Islet precursor cell (in vitro differentiated cells): ENCODE results near the gene TFPT.
"Not testable (repeated sequence)": the region's sequence is repeated elsewhere in the genome, so short reads cannot be mapped to it uniquely, and the experiment has no call there.

Experiments
- DNase-seq: peaks from one replicate; pipeline ENCODE4 v3.0.0-alpha.2; 2018

TFPT gene

DNA sequence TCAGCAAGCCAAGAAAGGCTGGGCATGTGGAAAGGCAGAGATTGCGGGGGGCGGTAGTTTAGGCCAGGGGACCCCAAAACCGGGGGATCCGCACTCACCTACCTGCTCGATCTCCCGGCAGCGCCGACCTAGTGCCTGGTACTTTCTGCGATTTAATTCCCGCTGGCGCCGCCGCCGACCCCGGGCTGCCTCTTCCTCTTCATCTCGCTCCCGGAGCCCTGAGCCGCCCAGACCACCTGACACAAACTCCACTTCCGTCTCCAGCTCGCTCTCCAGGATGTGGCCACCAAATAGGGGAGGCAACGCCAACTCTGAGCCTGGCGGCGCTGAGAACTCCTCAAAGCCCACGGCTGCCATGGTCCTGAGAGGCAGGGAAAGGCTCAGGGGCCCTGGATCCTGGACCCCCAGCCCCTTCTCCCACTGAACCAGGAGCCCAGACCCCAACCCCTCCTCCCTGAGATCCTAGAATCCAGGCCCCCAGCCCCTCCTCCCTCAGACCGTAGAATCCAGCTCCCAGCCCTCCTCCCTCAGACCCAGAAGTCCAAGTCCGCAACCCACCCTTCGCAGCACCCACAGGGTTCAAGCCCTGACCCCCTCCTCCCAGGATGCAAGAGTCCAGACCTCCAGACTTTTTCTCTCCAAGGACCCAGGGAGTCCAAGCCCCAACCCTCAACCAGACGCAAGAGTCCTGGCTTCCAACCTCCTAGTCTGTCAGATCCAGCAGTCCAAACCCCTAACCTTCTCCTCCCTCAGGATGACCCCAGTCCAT lies 933 bp downstream of the TFPT start:
- DNase-seq = peak; percentile 71

DNA sequence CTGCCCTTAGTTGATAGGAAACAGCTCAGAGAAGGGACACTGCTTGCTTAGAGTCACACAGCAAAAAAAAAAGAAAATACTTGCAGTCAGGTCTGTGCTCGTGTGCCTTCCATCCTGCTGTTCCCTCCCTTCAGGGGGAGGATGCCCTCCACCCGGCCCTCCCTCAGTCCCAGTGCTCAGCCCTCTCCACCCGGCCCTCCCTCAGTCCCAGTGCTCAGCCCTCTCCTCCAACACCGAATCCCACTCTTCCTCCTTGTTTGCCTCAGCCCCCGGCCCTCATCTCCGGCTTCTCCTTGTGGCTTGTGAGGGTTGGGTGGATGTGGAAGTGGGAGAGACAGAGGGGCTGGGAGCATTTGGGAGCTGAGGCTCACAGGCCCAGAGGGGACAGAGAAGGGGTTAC lies 5.8 kb downstream of the TFPT start:
- DNase-seq = peak; percentile 59

DNA sequence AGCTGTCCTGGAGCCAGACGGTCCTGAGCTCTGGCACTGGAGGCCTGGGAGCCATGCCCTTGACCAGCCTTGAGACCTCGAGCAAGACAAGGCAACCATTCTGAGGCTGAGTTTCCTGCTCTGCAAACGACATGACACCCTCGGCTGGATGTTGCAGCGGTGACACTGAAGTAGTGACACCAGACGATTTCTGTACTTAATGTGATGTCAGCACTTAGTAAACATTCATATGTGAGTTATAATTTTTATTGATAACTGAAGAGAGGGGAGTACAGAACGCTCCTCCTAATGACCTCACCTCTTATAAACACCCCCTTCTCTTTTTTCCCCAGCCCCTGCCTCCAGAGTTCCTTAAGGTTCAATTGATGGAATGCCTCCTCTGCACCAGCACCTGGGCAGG lies 7.0 kb downstream of the TFPT start:
- DNase-seq = no peak

DNA sequence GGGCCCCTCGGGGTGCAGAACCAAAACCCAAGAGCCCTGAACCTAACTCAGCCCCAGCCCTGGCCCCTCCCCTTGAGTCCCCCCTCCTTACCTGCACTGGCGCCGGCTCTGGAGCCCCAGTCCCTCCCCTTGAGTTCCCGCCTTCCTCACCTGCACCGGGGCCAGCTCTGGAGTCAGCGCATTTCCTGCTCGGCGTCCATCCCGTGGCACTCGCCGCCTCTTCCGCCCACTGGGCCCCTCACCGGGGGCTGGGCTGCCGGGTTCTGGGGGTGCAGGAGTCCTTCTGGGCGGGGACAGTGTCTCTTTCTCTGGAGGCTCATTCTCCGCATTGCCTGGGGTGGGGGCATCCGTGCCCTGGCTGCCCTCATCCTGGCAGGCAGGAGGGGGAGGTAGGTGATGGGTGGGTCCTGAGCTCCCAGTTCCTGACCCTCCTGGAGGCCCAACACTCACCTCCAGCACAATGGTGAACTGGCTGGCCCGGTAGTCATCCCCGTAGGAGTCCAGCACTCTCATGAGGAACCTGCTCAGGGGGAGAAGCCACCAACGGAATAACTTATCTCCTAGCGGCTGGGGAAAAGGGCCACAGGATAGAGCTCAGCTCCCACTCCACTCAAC lies 7.5 kb downstream of the TFPT start:
- peak; percentile 33 for DNase-seq

DNA sequence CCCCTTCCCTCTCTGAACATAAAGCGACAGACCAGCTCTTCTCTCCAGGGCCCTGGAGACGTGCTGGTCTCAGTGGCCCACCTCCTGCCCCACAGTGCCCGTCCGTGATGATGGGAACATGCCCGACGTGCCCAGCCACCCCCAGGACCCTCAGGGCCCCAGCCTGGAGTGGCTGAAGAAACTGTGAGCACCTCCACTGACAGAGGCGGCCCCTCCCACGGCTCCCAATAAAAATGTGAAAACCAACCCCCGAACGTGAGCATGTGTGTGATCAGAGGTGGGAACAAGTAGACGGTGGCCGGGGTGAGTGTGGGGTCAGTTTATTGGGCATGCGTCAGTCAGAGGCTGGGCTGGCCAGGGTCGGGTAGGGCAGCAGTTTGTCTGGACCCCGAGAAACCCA lies 8.7 kb downstream of the TFPT start:
- no peak for DNase-seq

DNA sequence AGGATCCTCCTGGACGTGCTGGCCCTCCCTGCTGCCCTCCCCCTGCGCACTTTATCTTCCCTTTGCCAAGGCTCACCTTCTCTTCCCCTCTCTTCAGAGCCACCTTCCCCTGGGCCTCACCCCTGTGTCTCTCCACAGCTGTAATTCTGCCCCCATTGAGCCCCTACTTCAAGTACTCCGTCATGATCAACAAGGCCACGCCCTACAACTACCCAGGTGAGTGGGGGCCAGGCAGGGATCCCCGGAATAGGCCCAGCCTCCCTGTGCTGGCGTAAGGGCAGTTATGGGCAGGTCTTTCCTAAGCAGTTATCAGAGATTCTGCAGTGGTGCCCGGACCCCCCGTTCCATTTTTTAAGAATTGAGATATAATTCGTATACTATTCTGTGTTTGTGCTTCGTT lies 9.7 kb downstream of the TFPT start:
- DNase-seq = no peak

DNA sequence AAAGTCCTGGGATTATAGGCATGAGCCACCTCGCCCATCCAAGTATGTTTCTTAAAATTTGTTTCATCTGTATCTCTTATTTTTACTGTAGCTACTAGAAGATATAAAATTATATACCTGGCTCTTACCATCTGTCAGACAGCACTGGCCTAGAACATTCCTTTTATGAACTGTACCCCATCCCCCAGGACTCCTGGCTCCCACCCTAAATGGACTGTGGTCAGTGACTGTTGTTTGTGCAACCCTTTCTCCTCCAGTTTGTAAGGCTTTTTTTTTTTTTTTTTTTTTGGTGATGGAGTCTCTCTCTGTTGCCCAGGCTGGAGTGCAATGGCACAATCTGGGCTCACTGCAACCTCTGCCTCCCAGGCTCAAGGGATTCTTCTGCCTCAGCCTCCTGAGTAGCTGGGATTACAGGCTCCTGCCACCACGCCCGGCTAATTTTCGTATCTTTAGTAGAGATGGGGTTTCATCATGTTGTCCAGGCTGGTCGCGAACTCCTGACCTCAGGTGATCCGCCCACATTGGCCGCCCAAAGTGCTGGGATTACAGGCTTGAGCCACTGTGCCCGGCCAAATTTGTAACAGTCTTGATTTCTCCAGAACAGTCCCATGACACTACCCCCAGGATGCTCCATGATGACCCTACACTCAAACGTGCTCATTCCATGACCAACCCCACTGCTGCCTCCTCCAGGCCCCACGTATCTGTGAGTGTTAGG lies 10.3 kb downstream of the TFPT start:
- DNase-seq = no peak

DNA sequence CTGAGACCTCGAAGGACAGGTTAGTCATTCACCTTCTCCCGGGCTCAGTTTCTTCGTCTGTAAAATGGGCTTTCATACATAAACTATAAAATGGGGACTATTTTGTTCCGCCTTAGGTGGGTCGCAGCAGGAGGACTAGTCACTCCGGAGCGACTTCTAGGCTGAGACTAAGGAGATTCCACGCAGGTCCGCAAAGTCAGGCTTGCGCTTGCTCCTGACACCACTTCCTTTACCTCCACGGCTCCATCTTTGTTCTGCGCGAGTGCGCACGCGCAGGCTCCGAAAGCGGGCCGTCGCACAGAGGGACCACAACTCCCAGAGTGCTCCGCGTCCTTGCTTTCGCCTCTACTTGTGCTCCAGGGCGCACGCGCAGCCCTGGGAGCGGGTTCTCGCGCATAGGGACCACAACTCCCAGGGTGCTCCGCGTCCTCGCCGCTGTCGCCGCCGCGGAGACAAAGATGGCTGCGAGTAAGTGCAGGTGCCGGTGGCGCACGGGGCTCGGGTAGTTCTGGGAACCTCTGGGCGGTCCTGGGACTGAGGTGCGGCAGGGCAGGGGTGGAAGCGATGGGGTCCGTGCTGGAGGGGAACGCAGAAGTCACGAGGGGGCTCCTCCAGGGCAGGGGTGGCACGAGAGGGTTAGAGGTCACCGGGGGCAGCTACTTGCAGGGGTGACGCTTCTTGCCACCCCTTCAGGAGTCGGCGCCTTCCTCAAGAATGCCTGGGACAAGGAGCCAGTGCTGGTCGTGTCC lies 12.9 kb downstream of the TFPT start, which contains the start of gene NDUFA3:
Gene NDUFA3 (plus strand): TSS at position 435 of the 749 bp plus-strand sequence. CDS start 24 bp downstream, at position 459.
- DNase-seq = peak; percentile 99

DNA sequence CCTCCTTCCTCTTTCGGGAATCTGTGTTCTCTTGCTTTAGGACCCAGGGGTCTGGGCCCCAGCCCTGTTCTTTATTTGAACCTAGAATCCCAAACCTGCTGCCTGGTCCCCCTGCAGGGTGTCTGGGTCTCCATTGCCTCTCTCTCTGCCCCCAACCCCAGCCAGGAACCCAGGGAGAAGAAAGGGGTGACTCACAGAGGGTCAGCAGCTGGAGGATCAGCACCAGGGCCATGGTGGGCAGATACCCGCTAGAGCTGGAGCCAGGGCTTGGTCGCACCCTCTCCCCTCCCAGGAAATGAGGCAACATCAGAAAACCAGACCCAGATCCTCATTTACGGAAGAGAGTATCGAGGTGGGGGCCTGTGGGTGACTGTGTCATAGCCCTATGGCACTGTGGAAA lies 14.9 kb downstream of the TFPT start, which contains the start of gene OSCAR:
Gene OSCAR (minus strand): TSS at position 243 of the 400 bp plus-strand sequence. CDS start 11 bp downstream, at position 232.
- DNase-seq = no peak

DNA sequence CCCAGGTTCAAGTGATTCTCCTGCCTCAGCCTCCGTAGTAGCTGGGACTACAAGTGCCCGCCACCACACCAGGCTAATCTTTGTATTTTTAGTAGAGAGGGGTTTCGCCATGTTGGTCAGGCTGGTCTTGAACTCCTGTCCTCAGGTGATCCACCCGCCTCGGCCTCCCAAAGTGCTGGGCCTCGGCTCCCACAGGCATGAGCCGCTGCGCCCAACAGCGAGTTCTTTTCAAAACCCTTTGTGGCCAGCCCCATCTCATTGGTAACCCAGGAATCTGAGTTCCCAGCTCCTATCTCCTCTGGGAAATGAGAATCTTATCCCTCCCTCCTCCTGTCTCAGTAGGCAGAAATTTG lies 15.6 kb downstream of the TFPT start:
- not testable (repeated sequence) for DNase-seq

DNA sequence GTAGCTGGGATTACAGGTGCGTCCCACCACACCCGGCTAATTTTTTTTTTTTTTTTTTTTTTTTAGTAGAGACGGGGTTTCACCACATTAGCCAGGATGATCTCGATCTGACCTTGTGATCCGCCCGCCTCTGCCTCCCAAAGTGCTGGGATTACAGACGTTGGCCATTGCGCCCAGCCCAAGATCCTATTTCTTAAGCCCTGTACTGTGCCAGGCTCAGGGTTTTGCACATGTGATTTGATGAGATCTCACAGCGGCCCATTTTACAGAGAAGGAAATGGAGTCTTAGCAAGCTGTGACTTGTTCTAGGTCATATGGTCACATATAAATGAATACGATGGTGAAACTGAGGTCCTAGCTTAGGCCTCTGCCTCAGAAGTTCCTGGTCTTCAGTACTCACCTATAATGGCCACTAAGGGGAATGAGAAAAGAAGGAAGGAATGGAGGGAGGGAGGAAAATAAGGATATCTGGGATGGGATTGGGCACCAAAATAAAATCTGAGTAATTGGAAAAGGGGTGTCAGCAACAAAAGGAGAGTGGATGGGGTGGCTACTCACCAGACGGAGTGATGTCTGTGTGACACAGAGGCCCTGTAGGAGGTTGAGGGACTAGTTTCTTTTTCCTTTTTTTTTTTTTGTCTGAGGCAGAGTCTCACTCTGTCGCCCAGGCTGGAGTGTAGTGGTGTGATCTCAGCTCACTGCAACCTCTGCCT lies 16.1 kb downstream of the TFPT start:
- no peak for DNase-seq

DNA sequence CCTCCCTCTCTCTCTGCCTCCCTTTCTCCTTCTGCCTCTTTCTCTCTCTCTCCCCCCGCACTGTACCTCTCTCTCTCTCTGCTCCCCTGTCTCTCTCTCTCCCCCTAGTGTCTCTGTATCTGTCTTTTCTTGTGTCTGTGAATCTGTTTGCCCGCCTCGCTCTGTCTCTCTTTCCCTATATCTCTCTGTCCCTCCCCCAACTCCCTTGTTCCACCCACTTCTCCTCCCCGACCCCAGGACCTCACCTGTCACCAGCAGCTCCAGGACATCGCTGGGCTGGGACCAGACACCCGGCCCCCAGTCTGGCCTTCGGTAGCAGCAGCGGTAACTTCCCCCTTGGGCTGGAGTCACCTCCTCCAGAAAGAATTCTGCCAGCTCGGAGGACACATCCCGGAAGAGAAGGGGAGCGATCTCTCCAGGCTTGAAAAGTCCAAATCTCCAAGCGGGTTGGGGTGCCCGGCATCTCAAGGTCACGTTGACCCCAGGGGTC lies 18.8 kb downstream of the TFPT start:
- no peak for DNase-seq

DNA sequence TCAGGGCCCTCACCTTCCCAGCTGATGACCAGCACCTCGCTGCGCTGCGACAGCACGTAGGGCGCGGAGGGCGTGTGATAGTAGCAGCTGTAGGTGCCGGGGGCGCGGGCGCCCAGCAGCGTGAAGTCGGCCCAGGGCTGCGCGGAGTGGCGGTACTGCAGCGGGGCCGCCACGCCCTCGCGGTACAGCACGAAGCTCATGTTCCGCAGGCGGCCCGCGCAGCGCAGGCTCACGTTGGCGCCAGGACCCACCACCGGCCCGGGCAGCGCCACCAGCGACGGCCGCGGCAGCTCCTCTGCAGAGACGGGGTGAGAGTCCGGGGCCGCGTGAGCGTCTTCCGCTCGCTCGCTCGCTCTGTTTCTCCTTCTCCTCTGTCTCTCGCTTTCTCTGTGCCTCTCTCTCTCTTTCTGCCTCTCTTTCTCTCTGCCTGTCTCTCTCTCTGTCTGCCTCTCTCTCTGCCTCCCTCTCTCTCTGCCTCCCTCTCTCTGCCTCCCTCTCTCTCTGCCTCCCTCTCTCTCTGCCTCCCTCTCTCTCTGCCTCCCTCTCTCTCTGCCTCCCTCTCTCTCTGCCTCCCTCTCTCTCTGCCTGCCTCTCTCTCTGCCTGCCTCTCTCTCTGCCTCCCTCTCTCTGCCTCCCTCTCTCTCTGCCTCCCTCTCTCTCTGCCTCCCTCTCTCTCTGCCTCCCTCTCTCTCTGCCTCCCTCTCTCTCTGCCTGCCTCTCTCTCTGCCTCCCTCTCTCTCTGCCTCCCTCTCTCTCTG lies 19.4 kb downstream of the TFPT start:
- DNase-seq = peak; percentile 84

DNA sequence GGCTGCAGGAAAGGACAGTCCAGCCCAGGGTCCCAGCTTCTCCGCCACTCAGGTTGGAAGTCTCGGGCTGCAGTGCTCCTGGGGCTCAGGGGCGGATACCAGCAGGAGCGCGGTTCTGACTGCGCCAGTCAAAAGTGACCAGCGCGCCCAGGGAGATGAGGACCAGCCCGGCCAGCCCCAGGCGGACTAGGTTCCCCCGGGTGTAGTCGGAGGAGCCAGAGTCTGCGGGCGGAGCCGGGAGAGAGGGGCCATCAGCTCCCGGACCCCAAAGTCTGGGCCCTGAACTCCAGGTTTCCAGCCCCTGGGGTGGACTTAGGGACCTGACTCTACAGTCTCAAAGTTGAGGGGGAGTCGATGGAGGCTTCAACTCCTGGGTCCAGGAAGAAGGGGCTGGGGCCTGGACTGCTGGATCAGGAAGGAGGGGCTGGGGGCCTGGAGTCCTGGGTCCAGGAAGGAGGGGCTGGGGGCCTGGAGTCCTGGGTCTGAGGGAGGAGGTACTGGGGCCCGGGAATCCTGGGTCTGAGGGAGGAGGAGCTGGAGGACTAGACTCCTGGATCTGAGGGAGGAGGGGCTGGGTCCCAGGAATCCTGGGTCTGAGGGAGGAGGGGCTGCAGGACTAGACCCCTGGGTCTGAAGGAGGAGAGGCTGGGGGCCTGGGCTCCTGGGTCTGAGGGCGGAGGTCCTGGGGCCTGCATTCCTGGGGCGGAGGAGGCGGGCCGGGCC lies 20.2 kb downstream of the TFPT start:
- DNase-seq = no peak

DNA sequence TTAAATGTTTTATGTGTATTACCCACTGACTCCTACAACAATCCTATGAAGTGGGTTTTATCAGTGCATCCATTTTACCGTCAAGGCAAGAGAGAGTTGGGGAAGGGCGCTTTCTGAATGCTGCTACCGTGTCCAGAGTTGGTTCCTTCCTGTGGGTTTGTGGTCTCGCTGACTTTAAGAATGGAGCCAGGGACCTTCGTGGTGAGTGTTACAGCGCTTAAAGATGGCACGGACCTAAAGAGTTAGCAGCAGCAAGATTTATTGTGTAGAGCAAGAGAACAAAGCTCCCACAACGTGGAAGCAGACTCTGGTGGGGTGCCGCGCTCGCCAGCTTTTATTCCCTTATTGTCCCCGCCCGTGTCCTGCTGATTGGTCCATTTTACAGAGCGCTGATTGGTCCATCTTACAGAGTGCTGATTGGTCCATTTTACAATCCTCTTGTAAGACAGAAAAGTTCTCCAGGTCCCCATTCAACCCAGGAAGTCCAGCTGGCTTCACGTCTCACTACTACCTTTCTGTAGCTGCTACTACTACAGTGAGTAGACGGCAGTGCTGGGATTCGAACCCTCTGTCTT lies 20.9 kb downstream of the TFPT start:
- DNase-seq = no peak

DNA sequence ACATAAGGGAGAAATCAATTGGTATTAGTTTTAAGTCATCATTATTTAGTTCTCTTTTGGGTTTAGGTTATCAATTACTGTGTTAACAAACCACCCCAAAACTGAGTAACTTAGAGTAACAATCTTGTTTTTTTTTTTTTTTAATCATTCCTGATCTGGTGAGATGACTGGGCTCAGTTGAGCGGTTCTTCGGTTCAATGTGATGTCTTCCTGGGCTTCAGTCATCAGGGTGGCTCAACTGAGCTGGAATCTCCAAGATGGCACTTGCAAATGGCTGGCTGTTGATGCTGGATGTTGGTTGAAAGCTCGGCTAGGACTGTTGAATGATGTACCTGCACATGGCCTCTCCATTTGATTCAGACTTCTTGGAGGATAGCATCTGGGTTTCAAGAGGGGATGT lies 31.0 kb downstream of the TFPT start:
- no peak for DNase-seq

DNA sequence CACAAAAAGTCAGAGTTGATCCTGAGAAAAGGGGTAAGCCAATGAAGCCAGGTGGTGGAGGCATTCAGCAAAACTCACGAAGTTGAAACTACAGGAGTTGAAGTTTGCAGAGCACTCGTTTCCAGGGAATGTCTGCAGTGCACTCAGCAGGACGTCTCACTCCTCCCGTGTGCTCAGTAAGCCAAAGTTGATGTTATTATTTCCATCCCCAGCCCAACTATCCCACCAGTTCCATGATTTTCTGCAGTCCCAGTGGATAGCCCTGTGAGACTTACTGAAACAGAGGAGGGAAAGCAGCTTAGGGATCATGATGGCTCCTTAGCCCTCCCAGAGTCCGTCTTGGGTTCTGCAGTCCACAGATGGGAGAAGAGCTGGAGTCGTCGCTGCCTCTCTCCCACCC lies 34.4 kb downstream of the TFPT start, which contains the start of gene TARM1:
Gene TARM1 (minus strand): TSS at position 334 of the 400 bp plus-strand sequence. CDS start 25 bp downstream, at position 309.
- no peak for DNase-seq

DNA sequence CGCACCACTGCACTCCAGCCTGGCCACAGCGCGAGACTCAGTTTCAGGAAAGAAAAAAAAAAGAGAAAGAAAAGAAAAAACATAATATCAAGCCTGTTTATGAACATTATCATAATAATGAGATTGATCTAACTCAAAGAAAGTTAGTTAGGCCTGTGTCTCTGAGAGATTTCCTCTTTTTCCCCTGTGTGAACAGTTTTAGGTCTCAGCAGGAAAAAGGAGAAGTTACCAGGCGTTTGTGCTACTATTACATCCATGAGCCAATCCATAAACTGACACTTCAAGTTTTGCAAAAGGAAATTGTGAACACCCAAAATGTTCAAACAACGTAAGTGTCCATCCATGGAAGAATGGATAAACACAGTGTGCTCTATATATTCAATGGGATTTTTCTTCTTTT lies 38.1 kb downstream of the TFPT start:
- DNase-seq = no peak

DNA sequence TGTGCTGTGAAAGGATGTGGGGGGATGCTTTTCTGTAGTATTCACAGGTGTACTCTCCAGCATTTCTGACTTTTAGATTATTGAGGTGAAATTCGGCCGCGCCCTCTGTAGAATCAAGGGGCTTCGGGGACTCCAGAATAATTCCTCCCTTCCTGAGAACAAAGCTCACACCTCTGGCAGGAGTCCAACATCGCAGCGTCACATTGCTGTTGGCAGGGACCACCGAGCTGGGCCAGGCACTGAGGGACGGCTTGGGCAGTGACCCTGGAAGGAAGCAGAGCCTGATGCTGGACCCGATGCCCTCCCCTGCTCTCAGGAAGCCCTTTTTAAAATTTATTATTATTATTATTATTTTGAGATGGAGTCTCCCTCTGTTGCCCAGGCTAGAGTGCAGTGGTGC lies 40.6 kb downstream of the TFPT start:
- no peak for DNase-seq

DNA sequence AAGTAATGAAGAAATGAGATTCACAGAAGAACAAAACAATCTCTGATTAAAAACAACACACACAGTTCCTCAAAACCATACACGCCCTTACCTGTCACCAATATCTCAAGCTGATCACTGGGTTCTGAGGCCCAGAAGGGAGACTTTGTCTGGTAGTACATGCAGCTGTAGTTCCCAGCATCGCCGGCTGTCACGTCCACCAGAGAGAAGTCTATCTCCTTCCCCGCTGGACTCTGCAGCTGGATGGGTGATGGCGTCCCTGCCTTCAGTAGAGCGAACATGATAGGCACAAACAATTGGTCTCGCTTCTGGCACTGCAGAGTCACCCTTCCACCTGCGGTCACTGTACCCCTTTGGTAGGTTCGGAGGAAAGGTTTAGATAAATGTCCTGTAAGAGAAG lies 41.6 kb downstream of the TFPT start:
- no peak for DNase-seq
